ENCODE data around the gene EBF3. TPM values are rescaled to one million over a fixed set of nuclear protein-coding genes. Genes with fewer than 3 reads are reported as not detected.

EBF3 gene
- total and polyA plus RNA-seq, 2 experiments from 2014 or later = 0.22 to 0.77 TPM

GRCh38 chr10:129933456-129934092 lies 30.5 kb downstream of the EBF3 start:
- Histone ChIP-seq H3K27me3 (no peaks in the 10 kb centered on the region), H4K20me1 (ENCODE audit: insufficient read depth, poor library complexity, severe bottlenecking) (no peaks in the 10 kb centered on the region), H3K27ac (no peak overlapping the region), H3K36me3 (replicated peaks; ENCODE audit: insufficient read depth, low read depth) (no peaks in the 10 kb centered on the region), H2AFZ (no peak overlapping the region), H3K4me2 (no peak overlapping the region), H3K9me3 (ENCODE audit: low read depth) (no peaks in the 10 kb centered on the region), H3K79me2 (no peaks in the 10 kb centered on the region), H3K4me1 (ENCODE audit: insufficient read depth) (no peaks in the 10 kb centered on the region), H3K4me3 (no peak overlapping the region), H3K9me2 (replicated peaks; ENCODE audit: insufficient read depth) (no peaks in the 10 kb centered on the region)
- DNase-seq (ENCODE audit: low spot score) = no peak
- WGBS (ENCODE audit: low lambda C conversion rate, missing lambda C conversion rate) = 93% methylated on average over 14 of the region's 14 CpGs
- no peak for TF ChIP-seq EZH2 (IDR thresholded peaks at IDR 0.05; ENCODE audit: borderline replicate concordance)
- TF ChIP-seq CTCF (IDR thresholded peaks at IDR 0.05; ENCODE audit: poor library complexity) = no peak
- TF ChIP-seq EZH2phosphoT487 (IDR thresholded peaks at IDR 0.05; ENCODE audit: low read depth, severe bottlenecking, unreplicated experiment) = no peak

GRCh38 chr10:129932751-129933433 lies 31.2 kb downstream of the EBF3 start:
- DNase-seq (ENCODE audit: low spot score) = no peak
- H2AFZ ChIP-seq = no peak overlapping the region
- no peaks in the 10 kb centered on the region for H3K27me3 ChIP-seq
- no peak overlapping the region for H3K27ac ChIP-seq
- 90% methylated on average over 24 of the region's 24 CpGs for whole genome bisulfite sequencing (ENCODE audit: low lambda C conversion rate, missing lambda C conversion rate)
- no peaks in the 10 kb centered on the region for H3K79me2 ChIP-seq
- H3K4me1 ChIP-seq (ENCODE audit: insufficient read depth) = no peaks in the 10 kb centered on the region
- H3K4me3 ChIP-seq = no peak overlapping the region
- TF ChIP-seq CTCF (IDR thresholded peaks at IDR 0.05; ENCODE audit: poor library complexity) (no peak), EZH2 (IDR thresholded peaks at IDR 0.05; ENCODE audit: borderline replicate concordance) (no peak), EZH2phosphoT487 (IDR thresholded peaks at IDR 0.05; ENCODE audit: low read depth, severe bottlenecking, unreplicated experiment) (no peak)
- H3K4me2 ChIP-seq = no peak overlapping the region
- no peaks in the 10 kb centered on the region for H4K20me1 ChIP-seq (ENCODE audit: insufficient read depth, poor library complexity, severe bottlenecking)
- no peaks in the 10 kb centered on the region for H3K9me3 ChIP-seq (ENCODE audit: low read depth)
- H3K36me3 ChIP-seq (replicated peaks; ENCODE audit: insufficient read depth, low read depth) = no peaks in the 10 kb centered on the region
- H3K9me2 ChIP-seq (replicated peaks; ENCODE audit: insufficient read depth) = no peaks in the 10 kb centered on the region

GRCh38 chr10:129932182-129932581 lies 31.9 kb downstream of the EBF3 start:
- Histone ChIP-seq H3K9me3 (ENCODE audit: low read depth) (no peaks in the 10 kb centered on the region), H3K4me3 (no peak overlapping the region), H3K79me2 (no peaks in the 10 kb centered on the region), H3K4me1 (ENCODE audit: insufficient read depth) (no peaks in the 10 kb centered on the region), H2AFZ (no peak overlapping the region), H4K20me1 (ENCODE audit: insufficient read depth, poor library complexity, severe bottlenecking) (no peaks in the 10 kb centered on the region), H3K27ac (no peak overlapping the region), H3K36me3 (replicated peaks; ENCODE audit: insufficient read depth, low read depth) (no peaks in the 10 kb centered on the region), H3K9me2 (replicated peaks; ENCODE audit: insufficient read depth) (no peaks in the 10 kb centered on the region), H3K4me2 (no peak overlapping the region), H3K27me3 (no peaks in the 10 kb centered on the region)
- 92% methylated on average over 6 of the region's 6 CpGs for WGBS (ENCODE audit: low lambda C conversion rate, missing lambda C conversion rate)
- TF ChIP-seq EZH2phosphoT487 (IDR thresholded peaks at IDR 0.05; ENCODE audit: low read depth, severe bottlenecking, unreplicated experiment) = no peak
- no peak for TF ChIP-seq CTCF (IDR thresholded peaks at IDR 0.05; ENCODE audit: poor library complexity)
- no peak for DNase-seq (ENCODE audit: low spot score)
